SK-N-SH (cell line): ENCODE measurements around the gene NAA11. TPM values are rescaled to one million over a fixed set of nuclear protein-coding genes. Genes with fewer than 3 reads are reported as not detected.

ENCODE experiments used
- CTCF ChIA-PET: fragments of 300-600, 350-600 bp; formaldehyde crosslinking; extraction: SDS; loops from one replicate; lab custom pipeline; 2021; lab: Yijun Ruan, JAX
- POLR2A ChIA-PET: fragments of 350-600 bp; sonication (Branson Sonifier 250); formaldehyde crosslinking; extraction: SDS; loops from one replicate; lab custom pipeline; 2020; ENCODE audit warnings: antibody characterized with exemption, inconsistent platforms; lab: Yijun Ruan, JAX
- DNase-seq: peaks from one replicate; pipeline ENCODE4 v3.0.0; 2012
- H2AFZ ChIP-seq: fragments of 200-600 bp; sonication (generic); 2 replicates; pipeline ENCODE4 v1.8.1; 2016; ENCODE audit warnings: antibody characterized with exemption, mild to moderate bottlenecking, low read depth
- H3F3A ChIP-seq: fragments of 200-600 bp; sonication (generic); replicated peaks from 2 replicates; pipeline ENCODE3; 2016; ENCODE audit warnings: antibody characterized with exemption, mild to moderate bottlenecking; ENCODE audit not compliant: insufficient read depth
- H3K27ac ChIP-seq, 2 experiments: fragments of 200-500 bp in 1 of 2; fragments of 200-600 bp in 1 of 2; sonication (Bioruptor generic) in 1 of 2; sonication (generic), shearing (Covaris generic) in 1 of 2; 2 replicates each; pipeline versions ENCODE4 v1.5.1 to v1.6.1; 2014 to 2016; ENCODE audit warnings: low read depth in 2 of 2, inconsistent platforms in 1 of 2, low read length in 1 of 2, mild to moderate bottlenecking in 1 of 2, mixed read lengths in 1 of 2
- H3K27me3 ChIP-seq: fragments of 200-600 bp; sonication (generic), shearing (Covaris generic); 2 replicates; pipeline ENCODE4 v1.6.1; 2016; ENCODE audit warnings: mixed run types; ENCODE audit not compliant: insufficient read depth
- H3K36me3 ChIP-seq, 2 experiments: fragments of 200-500 bp in 1 of 2; fragments of 200-600 bp in 1 of 2; sonication (Bioruptor generic) in 1 of 2; sonication (generic) in 1 of 2; replicated peaks in 1 of 2; 2 replicates each; pipeline versions ENCODE3 to v1.5.1; 2014 to 2016; ENCODE audit warnings: low read length in 1 of 2, mild to moderate bottlenecking in 1 of 2; ENCODE audit not compliant: insufficient read depth in 2 of 2, control insufficient read depth in 1 of 2
- H3K4me1 ChIP-seq, 2 experiments: fragments of 200-500 bp in 1 of 2; fragments of 200-600 bp in 1 of 2; sonication (Bioruptor generic) in 1 of 2; sonication (generic), shearing (Covaris generic) in 1 of 2; 2 replicates each; pipeline versions ENCODE4 v1.5.1 to v1.6.1; 2014 to 2016; ENCODE audit warnings: low read depth in 1 of 2, low read length in 1 of 2, mixed run types in 1 of 2; ENCODE audit not compliant: insufficient read depth in 2 of 2, control insufficient read depth in 1 of 2
- H3K4me2 ChIP-seq: fragments of 200-600 bp; sonication (generic), shearing (Covaris generic); 2 replicates; pipeline ENCODE4 v1.6.1; 2017; ENCODE audit warnings: mixed run types
- H3K4me3 ChIP-seq, 2 experiments: fragments of 200-500 bp in 1 of 2; fragments of 200-600 bp in 1 of 2; sonication (Bioruptor generic) in 1 of 2; sonication (generic), shearing (Covaris generic) in 1 of 2; 2 replicates each; pipeline versions ENCODE4 v1.5.1 to v1.8.1; 2014 to 2016; ENCODE audit warnings: low read depth in 2 of 2, inconsistent platforms in 1 of 2, low read length in 1 of 2, mild to moderate bottlenecking in 1 of 2, mixed read lengths in 1 of 2, moderate library complexity in 1 of 2
- H3K79me2 ChIP-seq: fragments of 200-600 bp; sonication (generic); 2 replicates; pipeline ENCODE4 v1.8.1; 2017; ENCODE audit warnings: mild to moderate bottlenecking; ENCODE audit not compliant: insufficient read depth
- H3K9ac ChIP-seq: fragments of 200-600 bp; sonication (generic); 2 replicates; pipeline ENCODE4 v1.6.1; 2017; ENCODE audit warnings: mixed run types
- H3K9me2 ChIP-seq: fragments of 200-600 bp; sonication (generic); 2 replicates; pipeline ENCODE4 v1.6.1; 2017; ENCODE audit warnings: mixed run types
- H3K9me3 ChIP-seq: fragments of 200-600 bp; sonication (generic); 2 replicates; pipeline ENCODE4 v1.6.1; 2017; ENCODE audit warnings: mixed run types, mild to moderate bottlenecking, moderate library complexity
- H4K20me1 ChIP-seq: fragments of 200-600 bp; sonication (generic); 2 replicates; pipeline ENCODE4 v1.6.1; 2017; ENCODE audit warnings: mild to moderate bottlenecking, mixed run types; ENCODE audit not compliant: insufficient read depth
- CHD2 ChIP-seq: fragments of 150-350 bp; IDR thresholded peaks from 2 replicates; pipeline ENCODE4 v1.6.1; 2018; ENCODE audit warnings: low read length; ENCODE audit not compliant: partially characterized antibody
- CTCF ChIP-seq: fragments of 200-600 bp; sonication (generic); IDR thresholded peaks from 2 replicates; pipeline ENCODE4 v1.6.1; 2017; ENCODE audit warnings: antibody characterized with exemption, mild to moderate bottlenecking, moderate library complexity
- FOXM1 ChIP-seq: IDR thresholded peaks from 2 replicates; pipeline ENCODE4 v1.4.0; 2012; ENCODE audit warnings: low read depth, mild to moderate bottlenecking
- GABPA ChIP-seq: IDR thresholded peaks from 2 replicates; pipeline ENCODE4 v1.4.0; 2012; ENCODE audit warnings: low read depth, mild to moderate bottlenecking
- GATA2 ChIP-seq: sonication (generic); formaldehyde crosslinking; IDR thresholded peaks from 2 replicates; pipeline ENCODE4 v1.5.0; 2020; ENCODE audit warnings: mild to moderate bottlenecking, missing genetic modification reagents
- IRF3 ChIP-seq: fragments of 150-350 bp; IDR thresholded peaks from 2 replicates; pipeline ENCODE4 v1.6.1; 2016; ENCODE audit warnings: mild to moderate bottlenecking, low read depth, low read length
- JUND ChIP-seq: IDR thresholded peaks from 2 replicates; pipeline ENCODE4 v1.4.0; 2012
- MAX ChIP-seq: IDR thresholded peaks from 2 replicates; pipeline ENCODE4 v1.4.0; 2012; ENCODE audit warnings: low read depth
- MXI1 ChIP-seq: IDR thresholded peaks from 2 replicates; pipeline ENCODE4 v1.6.1; 2012; ENCODE audit warnings: mild to moderate bottlenecking, low read depth, low read length, improper control_type of control experiment
- NRF1 ChIP-seq: IDR thresholded peaks from 2 replicates; pipeline ENCODE4 v1.6.1; 2012; ENCODE audit warnings: low read depth, mild to moderate bottlenecking, low read length
- RAD21 ChIP-seq: IDR thresholded peaks from 2 replicates; pipeline ENCODE4 v1.6.1; 2012; ENCODE audit warnings: mild to moderate bottlenecking, low read length
- RFX5 ChIP-seq: IDR thresholded peaks from 2 replicates; pipeline ENCODE4 v1.6.1; 2012; ENCODE audit warnings: mild to moderate bottlenecking, improper control_type of control experiment, low read length
- SIN3A ChIP-seq: IDR thresholded peaks from 2 replicates; pipeline ENCODE4 v1.6.1; 2012; ENCODE audit warnings: low read depth, mild to moderate bottlenecking, low read length, moderate library complexity, borderline replicate concordance
- SMC3 ChIP-seq: IDR thresholded peaks from 2 replicates; pipeline ENCODE4 v1.6.1; 2012; ENCODE audit warnings: low read depth, low read length, improper control_type of control experiment
- TCF12 ChIP-seq: IDR thresholded peaks from 2 replicates; pipeline ENCODE4 v1.4.0; 2012
- TEAD4 ChIP-seq: IDR thresholded peaks from 2 replicates; pipeline ENCODE4 v1.4.0; 2012; ENCODE audit warnings: mild to moderate bottlenecking, borderline replicate concordance; ENCODE audit not compliant: insufficient read depth
- USF1 ChIP-seq: IDR thresholded peaks from 2 replicates; pipeline ENCODE4 v1.4.0; 2012; ENCODE audit warnings: low read depth, borderline replicate concordance
- ZBTB33 ChIP-seq: IDR thresholded peaks from 2 replicates; pipeline ENCODE4 v1.4.0; 2012; ENCODE audit warnings: low read depth, borderline replicate concordance
- WGBS: methylation state at CpG from one replicate; pipeline ENCODE4 v1.1.6; 2017; ENCODE audit warnings: low lambda C conversion rate; 5-methylcytosine and 5-hydroxymethylcytosine counted together
- polyA plus RNA-seq, 3 experiments: library from polyadenylated mRNA; depleted of rRNA; stranded (reverse); fragments of >200 nt; gene quantifications; 2 replicates each; pipeline ENCODE4 v1.2.3, GENCODE V29; 2012

Gene NAA11
- polyA plus RNA-seq, 1 of the 3 experiments (the other 2 are of a cell fraction) = not detected

- Histone ChIP-seq H3K27ac (no peak overlapping the region), H3K79me2 (no peaks in the 10 kb centered on the region), H3K27me3 (no peaks in the 10 kb centered on the region), H3K4me2 (no peak overlapping the region)
- POLR2A ChIA-PET = no interaction called here
- no peak for TF ChIP-seq SIN3A
- no peak for TF ChIP-seq ZBTB33
- no peak for TF ChIP-seq USF1
- TF ChIP-seq NRF1 = no peak
- no peak for TF ChIP-seq TEAD4
- no peak for TF ChIP-seq FOXM1
- TF ChIP-seq MAX = no peak
- no peak for TF ChIP-seq GATA2 (CRISPR knock-in tag)
- TF ChIP-seq, all 33 proteins: peak for 0
- H3K9me2 ChIP-seq = no peaks in the 10 kb centered on the region
- H3K9me3 ChIP-seq = no peaks in the 10 kb centered on the region
- H3K36me3 ChIP-seq = no peaks in the 10 kb centered on the region
- CTCF ChIA-PET = interaction anchor here (0.7 to 1.0 kb wide), 2 partner anchors 10 to 249 kb away, joined by 3 to 4 read pairs; no protein-coding TSS in a partner anchor
- no peak overlapping the region for H3K9ac ChIP-seq
- H2AFZ ChIP-seq = no peak overlapping the region
- H3K4me1 ChIP-seq = no peaks in the 10 kb centered on the region; a peak in 1 of 4 replicates
- DNase-seq = no peak
- H4K20me1 ChIP-seq = no peaks in the 10 kb centered on the region
- 62% methylated on average over 6 of the region's 6 CpGs for WGBS
- no peaks in the 10 kb centered on the region for H3F3A ChIP-seq
- no peak overlapping the region for H3K4me3 ChIP-seq
Measured at GRCh38 chr4:79298027-79298426, 27.8 kb downstream of the NAA11 start.

- POLR2A ChIA-PET = no interaction called here
- CTCF ChIA-PET = interaction anchor here (0.7 to 1.0 kb wide), 2 partner anchors 10 to 249 kb away, joined by 3 to 4 read pairs; no protein-coding TSS in a partner anchor
- no peaks in the 10 kb centered on the region for H3K9me3 ChIP-seq
- TF ChIP-seq USF1 = no peak
- TF ChIP-seq JUND = no peak
- no peak for TF ChIP-seq GABPA
- no peak for TF ChIP-seq RAD21
- TF ChIP-seq TCF12 = no peak
- no peak for TF ChIP-seq CHD2
- TF ChIP-seq MXI1 = no peak
- no peak for TF ChIP-seq FOXM1
- TF ChIP-seq IRF3 = no peak
- TF ChIP-seq NRF1 = no peak
- TF ChIP-seq SMC3 = no peak
- TF ChIP-seq GATA2 (CRISPR knock-in tag) = no peak
- TF ChIP-seq ZBTB33 = no peak
- TF ChIP-seq CTCF = no peak
- TF ChIP-seq RFX5 = no peak
Measured at GRCh38 chr4:79297479-79297878, 28.4 kb downstream of the NAA11 start.

More at GRCh38 chr4:79297479-79297878, 28.4 kb downstream of the NAA11 start:
- no peaks in the 10 kb centered on the region for H3K9me2 ChIP-seq
- H3K9ac ChIP-seq = no peak overlapping the region
- no peak overlapping the region for H2AFZ ChIP-seq
- H4K20me1 ChIP-seq = no peaks in the 10 kb centered on the region
- H3K36me3 ChIP-seq = no peaks in the 10 kb centered on the region
- no peaks in the 10 kb centered on the region for H3K79me2 ChIP-seq
- H3K4me3 ChIP-seq = no peak overlapping the region
- no peak overlapping the region for H3K4me2 ChIP-seq
- DNase-seq = no peak
- peaks cover 0 to 2% of the 10 kb centered on the region in 2 experiments; a peak in 1 of 4 replicates for H3K4me1 ChIP-seq
- no peaks in the 10 kb centered on the region for H3K27me3 ChIP-seq
- no peaks in the 10 kb centered on the region for H3F3A ChIP-seq
- no peak overlapping the region for H3K27ac ChIP-seq
- WGBS = 0% methylated on average over 1 of the region's 4 CpGs
